Effector CD8-positive, alpha-beta T cell (primary cell): ENCODE measurements around the gene POLR2J3.
"Not testable (repeated sequence)": the region's sequence is repeated elsewhere in the genome, so short reads cannot be mapped to it uniquely, and the experiment has no call there.

Experiments
- DNase-seq: peaks from one replicate; lab custom pipeline; 2025; lab: John Stamatoyannopoulos, UW

POLR2J3 gene

DNA sequence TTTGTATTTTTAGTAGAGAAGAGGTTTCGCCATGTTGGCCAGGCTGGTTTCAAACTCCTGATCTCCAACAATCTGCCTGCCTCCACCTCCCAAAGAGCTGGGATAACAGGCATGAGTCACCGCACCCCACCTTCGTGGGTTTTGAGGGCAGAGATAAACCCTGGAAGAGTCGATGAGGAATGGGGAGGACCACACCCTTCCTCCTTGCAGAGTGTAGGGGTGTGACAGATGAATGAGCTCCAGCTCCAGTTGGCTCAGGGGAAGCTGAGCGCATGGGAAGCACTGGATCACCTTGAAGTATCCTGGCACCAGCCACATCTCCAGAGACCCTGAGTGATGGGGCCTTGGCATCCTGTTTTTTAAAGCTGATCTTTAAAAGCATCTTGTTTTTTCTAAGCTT lies 11.1 kb upstream of the POLR2J3 start:
- not testable (repeated sequence) for DNase-seq

DNA sequence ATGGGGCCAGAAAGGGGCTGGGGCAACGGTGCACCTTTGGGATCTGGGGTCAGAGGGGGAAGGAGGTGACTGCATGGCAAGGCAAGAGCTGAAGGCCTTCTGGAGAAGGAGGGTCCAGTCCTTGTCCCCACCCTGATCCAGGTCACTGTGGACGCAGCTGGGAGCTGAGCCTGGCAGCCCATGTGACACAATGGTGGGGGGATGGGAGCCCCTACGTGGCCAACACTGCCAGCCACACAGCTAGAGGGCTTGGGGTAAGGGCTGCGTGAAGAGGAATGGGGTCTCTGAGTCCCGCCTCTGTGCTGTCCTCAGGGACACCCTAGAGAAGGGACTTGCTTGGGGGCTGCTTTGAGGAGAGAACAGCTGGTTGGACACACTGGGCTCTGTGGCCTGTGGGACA lies 9.3 kb upstream of the POLR2J3 start:
- not testable (repeated sequence) for DNase-seq

DNA sequence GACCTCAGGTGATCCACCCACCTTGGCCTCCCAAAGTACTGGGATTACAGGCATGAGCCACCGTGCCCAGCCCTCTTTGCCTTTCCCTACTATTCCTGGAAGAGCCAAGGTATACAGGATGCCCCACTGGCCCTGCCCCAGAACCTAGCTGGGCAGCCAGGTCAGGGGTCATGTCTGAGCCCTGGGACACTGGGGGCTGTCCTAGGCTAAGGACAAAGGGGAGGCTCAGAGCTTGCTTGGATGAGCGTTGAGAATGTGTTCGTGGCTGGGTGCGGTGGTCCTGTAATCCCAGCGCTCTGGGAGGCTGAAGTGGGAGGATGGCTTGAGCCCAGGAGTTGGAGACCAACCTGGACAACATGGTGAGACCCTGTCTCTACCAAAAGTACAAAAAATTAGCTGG lies 6.1 kb upstream of the POLR2J3 start:
- DNase-seq = not testable (repeated sequence)

DNA sequence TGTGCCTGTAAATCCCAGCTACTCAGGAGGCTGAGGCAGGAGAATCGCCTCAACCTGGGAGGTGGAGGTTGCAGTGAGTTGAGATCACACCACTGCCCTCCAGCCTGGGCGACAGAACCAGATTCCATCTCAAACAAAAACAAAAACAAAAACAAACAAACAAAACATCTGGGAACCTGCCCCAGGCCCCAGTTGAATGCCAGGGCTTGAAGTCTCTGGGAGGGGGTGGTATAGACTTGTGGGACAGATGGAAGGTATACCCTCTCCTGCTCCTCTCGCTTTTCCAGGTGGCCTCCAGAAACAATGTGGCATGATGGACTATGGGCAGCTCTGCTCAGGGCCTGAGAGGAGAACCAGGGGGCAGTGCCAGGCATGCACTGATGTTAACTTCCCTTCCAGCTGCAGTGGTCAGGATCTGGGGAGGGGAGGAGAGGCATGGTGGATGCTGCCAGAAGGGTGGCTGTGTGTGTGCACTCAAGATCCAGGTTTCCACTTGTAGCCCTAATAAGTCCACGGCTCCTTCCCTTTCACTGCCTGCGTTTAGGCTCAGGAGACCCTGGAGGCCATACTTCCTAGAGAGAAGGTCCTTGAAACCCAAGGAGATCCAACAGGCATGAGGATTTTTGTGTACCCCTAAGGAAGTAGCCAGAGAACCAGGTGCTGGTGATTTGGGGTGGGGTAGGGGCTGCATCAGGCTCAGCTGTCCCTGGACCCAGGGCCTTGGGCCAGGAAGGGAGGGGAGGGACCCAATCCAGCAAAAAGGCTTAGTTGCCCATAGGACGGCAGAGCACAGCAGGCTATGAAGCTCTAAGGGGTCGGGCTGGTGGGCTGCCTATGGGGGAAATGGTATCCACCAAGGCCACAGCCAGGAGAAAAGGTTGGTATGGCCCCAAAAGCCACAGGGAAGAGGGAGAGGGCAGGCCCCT lies 5.2 kb upstream of the POLR2J3 start:
- not testable (repeated sequence) for DNase-seq

DNA sequence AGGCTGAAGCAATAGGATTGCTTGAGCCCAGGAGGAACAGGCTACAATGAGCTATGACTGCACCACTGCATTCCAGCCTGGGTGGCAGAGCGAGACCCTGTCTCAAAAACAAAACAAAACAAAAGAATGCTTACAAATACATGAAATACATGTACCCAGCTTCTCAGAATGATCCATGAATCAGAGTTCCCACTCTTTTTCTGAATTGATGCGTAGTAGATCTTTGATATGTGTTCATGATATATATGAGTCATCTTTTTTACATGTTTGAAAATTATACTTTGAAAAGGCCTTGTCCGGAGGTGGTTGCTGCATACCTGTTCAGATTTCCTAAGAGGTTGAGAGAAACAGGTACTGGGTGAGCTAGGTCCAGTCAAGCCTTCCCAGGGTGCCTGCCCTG lies 4.0 kb upstream of the POLR2J3 start:
- not testable (repeated sequence) for DNase-seq

DNA sequence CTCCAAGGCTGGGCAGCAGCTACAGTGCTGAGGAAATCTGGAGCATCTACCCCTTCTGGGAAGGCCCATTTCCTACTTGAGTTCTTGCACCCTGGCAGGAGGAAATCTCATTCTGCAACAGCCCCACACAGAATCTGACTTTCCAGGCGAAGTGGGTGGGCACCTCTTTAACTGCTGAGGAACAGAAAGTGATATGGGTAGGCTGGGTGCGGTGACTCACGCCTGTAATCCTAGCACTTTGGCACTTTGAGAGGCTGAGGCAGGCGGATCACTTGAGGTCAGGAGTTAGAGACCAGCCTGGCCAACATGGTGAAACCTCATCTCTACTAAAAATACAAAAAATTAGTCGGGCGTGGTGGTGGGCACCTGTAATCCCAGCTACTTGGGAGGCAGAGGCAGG lies 2.2 kb upstream of the POLR2J3 start:
- not testable (repeated sequence) for DNase-seq

DNA sequence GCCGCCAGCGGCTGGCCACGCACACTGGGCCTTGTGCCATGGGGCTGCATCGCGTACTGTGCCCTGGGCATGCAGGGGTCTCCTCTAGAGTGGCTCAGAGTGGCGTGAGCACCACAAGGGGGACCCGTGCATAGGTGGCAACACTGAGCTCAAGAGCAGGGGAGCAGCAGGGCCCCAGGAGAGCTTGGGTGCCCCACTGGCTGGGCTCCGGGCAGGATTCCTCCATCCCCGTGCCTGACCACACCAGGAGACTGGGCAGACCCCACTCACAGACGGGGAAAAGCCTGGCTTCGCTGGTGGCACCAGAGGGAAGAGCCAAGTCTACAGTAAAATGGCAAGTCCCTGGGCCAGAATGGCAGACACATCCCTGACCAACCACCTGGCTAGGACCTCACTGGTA lies 3.8 kb downstream of the POLR2J3 start:
- DNase-seq = not testable (repeated sequence)

DNA sequence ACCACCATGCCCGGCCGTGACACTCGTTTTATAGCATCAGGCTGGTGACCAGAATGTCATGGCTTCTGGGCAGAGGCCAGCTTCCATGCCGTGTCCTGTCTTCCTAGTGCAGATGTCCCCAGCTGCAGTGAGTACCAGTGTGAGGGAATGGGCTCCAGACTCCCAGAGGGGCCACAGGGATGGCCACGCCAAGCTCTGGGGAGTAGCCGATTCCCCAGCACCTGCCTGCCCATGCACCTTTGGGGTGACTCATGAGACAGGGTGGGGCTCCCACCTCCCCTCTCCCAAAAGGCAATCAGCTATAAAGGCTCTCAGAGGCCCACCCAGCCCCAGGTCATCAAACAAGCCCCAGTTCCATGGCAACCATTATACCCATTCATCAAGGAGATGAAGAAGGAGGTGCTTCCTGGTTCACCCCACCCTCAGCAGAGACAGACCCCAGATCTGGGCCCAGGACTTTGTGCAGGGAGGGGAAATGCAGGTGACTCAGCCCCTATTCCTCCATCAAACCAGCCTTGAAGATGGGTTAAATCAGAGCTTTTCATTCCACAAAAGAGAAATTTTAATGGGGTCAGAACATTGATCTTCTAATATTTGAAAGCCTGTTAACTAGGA lies 21.5 kb downstream of the POLR2J3 start, which contains the start of gene SPDYE2:
Gene SPDYE2, plus strand, starts transcription at position 419 of the 615 bp plus-strand sequence. CDS start 2,030 bp downstream, outside the sequence.
- DNase-seq = not testable (repeated sequence)

DNA sequence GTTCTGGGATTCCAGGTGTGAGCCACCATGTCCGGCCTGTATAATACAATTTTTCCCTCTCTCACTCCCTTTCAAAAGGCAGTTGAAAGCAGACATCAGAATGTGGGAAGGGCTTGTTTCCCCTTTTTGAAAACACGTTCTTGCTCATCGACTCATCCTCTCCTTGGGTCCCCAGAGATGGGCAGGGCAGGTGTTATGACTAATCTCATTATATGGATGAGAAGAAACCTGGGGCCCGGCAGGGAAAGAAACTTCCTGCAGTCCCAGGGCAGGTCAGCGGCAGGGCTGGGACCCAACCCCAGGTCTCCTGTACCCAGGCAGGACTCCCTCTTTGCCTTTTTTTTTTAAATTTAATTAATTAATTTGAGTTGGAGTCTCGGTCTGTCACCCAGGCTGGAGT lies 26.0 kb downstream of the POLR2J3 start:
- DNase-seq = not testable (repeated sequence)

DNA sequence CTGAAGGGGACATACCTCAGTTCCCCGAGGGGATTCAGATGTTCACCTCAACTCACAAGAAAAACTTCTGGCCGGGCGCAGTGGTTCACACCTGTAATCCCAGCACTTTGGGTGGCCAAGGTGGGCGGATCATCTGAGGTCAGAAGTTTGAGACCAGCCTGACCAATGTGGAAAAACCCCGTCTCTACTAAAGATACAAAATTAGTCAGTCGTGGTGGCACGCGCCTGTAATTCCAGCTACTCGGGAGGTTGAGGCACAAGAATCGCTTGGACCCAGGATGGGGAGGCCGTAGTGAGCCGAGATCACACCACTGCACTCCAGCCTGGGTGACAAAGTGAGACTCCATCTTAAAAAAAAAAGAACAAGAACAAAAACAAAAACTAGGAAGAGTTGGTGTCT lies 27.1 kb downstream of the POLR2J3 start:
- DNase-seq = not testable (repeated sequence)

DNA sequence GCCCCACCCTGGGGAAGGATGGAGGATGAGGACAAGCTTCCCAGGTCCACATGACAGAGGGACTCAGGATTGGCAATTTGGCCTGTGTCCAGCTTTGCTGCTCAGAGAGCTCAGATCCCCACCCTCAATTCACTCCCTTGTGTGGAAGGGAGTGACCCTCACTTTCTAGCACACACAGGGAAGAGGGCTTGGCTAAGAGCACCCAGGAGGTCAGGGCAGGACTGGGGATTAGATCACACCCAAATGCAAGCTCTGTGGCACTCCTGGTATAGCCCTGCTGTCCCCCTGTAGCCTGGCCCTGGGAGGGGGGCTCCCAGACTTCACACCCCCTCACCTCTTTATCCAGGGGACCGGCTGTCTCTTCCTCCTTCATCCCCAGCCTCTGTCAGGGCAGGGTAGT lies 28.0 kb downstream of the POLR2J3 start:
- not testable (repeated sequence) for DNase-seq

DNA sequence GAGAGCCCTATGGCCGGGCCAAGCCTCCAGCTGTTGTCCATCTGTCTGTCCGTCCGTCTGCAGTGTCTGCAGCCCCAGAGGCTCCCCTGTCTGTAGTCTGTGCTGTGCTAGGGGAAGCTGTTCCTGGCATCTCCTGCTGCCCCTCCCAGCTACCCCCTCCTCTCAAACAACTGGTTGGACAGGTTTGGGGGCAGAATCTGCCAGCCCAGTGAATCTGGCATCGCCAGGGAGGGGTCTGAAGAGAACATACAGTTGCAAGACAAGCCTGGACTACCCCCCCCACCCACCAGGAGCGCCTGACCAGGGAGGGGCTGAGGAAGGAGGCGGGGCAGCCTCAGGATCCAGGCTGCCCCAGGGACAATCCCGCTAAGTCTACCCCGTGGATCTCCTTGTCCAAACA lies 28.8 kb downstream of the POLR2J3 start, which contains the start of gene UPK3BL2:
Gene UPK3BL2, minus strand, starts transcription at position 101 of the 400 bp plus-strand sequence. Its CDS starts 60 bp downstream, at position 41.
- not testable (repeated sequence) for DNase-seq

DNA sequence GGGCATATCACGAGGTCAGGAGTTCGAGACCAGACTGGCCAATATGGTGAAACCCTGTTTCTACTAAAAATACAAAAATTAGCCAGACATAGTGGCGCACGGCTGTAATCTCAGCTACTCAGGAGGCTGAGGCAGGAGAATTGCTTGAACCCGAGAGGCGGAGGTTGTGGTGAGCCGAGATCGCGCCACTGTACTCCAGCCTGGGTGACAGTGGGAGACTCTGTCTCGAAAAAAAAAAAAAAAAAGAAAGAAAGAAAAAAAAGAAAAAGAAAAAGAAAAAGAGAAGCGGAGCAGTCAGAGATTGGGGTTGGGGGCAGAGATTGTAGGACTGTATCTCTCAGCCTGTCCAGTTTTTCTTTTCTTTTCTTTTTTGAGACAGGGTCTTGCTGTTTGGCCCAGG lies 29.6 kb downstream of the POLR2J3 start:
- not testable (repeated sequence) for DNase-seq

DNA sequence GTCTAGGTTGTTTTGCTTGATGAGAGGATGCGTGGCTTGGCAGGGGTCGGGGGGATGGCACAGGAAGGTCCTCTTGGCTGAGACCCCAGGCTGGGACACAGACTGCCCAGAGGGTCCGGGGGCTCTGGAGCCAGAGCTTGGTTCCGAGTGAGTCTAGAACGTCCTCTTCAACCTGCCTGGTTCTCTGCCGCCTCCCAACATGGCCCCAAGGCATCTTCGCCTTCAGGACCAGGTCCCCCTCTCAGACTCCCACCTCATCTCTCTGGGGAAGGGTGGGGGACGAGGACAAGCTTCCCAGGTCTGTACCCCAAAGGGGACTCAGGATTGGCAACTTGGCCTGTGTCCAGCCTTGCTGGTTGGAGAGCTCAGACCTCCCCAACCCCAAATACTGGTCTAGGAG lies 30.3 kb downstream of the POLR2J3 start:
- not testable (repeated sequence) for DNase-seq

DNA sequence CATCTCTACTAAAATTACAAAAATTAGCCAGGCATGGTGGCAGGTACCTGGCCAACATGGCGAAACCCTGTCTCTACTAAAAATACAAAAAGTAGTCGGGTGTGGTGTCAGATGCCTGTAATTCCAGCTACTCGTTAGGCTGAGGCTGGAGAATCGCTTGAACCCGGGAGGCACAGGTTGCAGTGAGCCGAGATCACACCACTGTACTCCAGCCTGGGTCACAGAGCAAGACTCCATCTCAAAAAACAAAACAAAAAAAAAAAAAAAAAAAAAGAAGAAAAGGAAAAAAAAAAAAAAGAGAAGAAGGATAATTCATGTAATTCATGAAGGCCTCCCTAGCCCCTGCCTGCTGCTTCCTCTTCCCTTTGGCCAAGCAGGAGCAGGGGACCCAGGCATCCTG lies 31.8 kb downstream of the POLR2J3 start:
- DNase-seq = not testable (repeated sequence)

DNA sequence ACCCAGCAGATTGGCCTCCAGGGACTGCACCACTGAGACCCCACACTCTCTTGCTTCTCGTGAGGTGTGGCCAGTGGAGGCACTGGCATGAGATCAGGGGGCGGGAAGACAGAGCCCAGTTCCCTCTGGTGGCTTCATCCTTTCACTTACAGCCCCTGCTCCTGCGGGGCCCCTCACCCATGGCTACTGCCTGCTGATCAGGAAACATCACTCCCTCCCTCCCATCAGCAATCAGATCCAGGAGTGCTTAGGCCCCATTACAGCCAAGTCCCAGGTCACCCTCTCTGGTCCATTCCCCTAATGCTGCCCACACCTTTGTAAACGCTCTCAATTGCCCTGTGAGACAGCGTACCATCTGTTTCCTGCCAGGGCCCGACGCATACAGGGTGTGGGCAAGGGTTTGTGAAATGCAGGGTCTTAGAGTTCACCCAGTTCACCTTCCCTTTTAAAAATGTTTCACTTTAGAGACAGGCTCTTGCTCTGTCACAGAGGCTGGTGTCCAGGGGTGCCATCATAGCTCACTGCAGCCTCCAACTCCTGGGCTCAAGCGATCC lies 37.2 kb downstream of the POLR2J3 start:
- DNase-seq = not testable (repeated sequence)

DNA sequence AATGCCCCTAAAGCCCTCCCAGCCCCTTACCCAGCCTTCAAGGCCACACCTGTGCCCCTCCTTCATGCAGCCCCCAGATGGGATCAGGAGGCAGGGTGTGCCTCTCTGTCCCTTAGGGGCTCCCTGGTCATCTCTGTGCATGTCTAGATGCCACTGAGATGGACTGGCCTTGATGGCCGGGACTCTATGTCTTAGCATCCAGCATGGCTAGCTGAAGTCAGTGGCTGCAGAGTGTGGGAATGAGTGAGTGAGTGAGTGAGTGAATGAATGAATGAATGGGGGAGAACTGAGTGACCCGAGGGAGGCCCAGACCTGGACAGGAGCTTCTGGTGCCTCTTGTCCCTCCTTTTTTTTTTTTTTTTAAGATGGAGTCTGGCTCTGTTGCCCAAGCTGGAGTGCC lies 40.3 kb downstream of the POLR2J3 start:
- DNase-seq = not testable (repeated sequence)

DNA sequence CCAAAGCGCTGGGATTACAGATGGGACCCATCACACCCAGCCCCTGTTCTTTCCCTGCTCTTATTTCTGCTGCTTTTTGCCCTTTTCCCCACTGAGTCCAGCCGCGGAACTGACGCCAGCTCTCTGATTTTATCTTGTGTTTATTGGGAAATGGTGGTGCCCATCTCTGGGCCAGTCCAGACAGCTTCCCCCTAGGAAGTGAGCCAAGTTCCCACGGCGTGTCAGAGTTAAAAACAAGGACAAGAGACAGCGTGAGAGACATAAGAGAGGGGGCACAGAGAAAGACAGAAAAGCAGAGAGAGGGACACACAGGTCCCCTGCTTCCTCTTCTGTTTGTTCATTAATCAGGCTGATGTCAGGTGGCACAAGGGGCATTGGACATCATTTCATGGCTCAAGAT lies 40.8 kb downstream of the POLR2J3 start:
- DNase-seq = not testable (repeated sequence)

DNA sequence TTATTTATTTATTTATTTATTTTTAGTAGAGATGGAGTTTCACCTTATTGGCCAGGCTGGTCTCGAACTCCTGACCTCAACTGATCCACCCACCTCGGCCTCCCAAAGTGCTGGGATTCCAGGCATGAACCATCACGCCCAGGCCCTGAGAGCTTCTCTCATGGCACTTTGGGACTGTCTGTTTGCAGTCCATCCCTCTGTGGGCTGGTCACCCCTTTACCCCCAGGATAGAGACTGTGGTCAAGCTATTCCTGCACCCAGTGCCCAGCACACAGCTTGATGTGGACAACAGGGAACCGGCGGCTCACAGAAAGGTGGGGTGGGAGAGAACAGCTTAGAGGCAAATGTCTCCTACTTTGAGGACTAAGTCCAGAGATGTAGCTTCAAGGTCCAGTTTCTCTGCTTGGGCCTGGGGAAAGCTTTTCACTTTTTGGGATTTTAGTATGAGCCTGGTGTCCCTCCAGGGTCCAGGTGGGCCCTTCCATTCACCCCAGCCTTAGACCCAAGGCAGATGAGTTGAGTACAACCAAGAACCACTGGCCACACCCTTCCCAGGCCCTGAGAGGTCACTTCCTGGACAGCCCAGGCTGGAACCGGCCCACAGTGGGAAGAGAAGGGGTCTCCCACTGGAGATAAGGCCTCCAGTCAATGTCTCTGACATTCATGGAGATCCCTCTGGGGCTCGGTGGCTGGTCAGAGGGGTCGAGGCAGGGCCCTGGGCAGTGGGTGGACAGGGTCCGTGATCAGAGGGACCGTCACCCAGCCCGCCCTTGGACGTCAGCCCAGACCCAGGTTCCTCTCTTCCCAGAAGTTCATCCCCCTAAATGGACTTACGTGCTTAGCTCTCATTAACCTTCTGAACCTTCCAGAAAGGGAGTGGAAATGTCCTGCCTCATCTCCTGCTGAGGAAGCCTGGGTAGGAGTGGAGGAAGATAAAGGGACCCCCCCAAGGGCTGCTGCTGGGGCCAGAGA lies 44.3 kb downstream of the POLR2J3 start:
- not testable (repeated sequence) for DNase-seq

DNA sequence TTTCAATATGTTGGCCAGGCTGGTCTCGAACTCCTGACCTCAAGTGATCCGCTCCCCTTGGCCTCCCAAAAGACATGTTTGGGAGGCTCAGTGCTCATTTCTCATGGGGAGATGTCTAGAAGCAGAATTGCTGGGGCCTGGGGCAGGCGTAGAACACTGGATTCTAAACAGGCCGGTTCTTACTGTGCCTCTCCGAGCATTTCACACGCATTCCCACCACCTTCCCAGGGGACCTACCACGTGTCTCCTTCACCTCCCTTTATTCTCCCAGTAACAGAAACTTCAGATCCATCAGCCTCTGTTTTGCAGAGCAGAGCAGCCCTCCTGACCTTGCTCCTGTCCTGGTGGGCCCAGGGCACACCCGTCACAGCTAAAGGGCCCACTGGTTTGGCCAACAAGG lies 45.2 kb downstream of the POLR2J3 start:
- DNase-seq = not testable (repeated sequence)

DNA sequence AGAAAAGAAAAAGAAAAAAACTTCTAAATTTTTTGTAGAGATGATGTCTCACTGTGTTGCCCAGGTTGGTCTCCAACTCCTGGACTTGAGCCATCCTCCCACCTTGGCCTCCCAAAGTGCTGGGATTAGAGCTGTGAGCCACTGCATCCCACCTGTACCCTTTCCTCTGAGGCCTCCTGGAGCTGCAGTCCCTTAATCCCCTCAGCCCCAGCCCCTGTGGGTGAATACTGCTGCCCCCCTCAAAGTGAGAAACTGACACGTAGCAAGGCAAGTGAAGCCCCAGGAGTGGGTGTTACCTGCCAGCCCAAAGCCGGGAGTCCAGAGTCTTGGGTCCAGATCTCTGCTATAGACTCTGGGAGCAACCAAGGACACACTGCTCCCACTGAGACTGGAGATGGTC lies 47.6 kb downstream of the POLR2J3 start:
- not testable (repeated sequence) for DNase-seq
